Adipocyte (in vitro differentiated cells): Measurements from ENCODE around the gene BLOC1S6.
"Not testable (repeated sequence)": the region's sequence is repeated elsewhere in the genome, so short reads cannot be mapped to it uniquely, and the experiment has no call there.

Experiments used
- DNase-seq: peaks from one replicate; pipeline ENCODE4 v3.0.0-alpha.2; 2015; ENCODE audit warnings: low read depth
- H3K27me3 ChIP-seq: replicated peaks from 2 replicates; pipeline ENCODE4 v1.7.0; 2013; ENCODE audit warnings: mild to moderate bottlenecking, low read length, moderate library complexity; ENCODE audit not compliant: control insufficient read depth, insufficient read depth
- H3K36me3 ChIP-seq: 2 replicates; pipeline ENCODE4 v1.7.0; 2013; ENCODE audit warnings: low read length, mild to moderate bottlenecking, moderate library complexity; ENCODE audit not compliant: control insufficient read depth, insufficient read depth, severe bottlenecking
- H3K4me1 ChIP-seq: 2 replicates; pipeline ENCODE4 v1.7.0; 2013; ENCODE audit warnings: mild to moderate bottlenecking, low read length, moderate library complexity; ENCODE audit not compliant: control insufficient read depth, insufficient read depth
- H3K4me3 ChIP-seq: 2 replicates; pipeline ENCODE4 v1.7.0; 2013; ENCODE audit warnings: mild to moderate bottlenecking, low read length, moderate library complexity
- H3K9ac ChIP-seq: 2 replicates; pipeline ENCODE4 v1.7.0; 2013; ENCODE audit warnings: mild to moderate bottlenecking, low read length, moderate library complexity
- H3K9me3 ChIP-seq: 2 replicates; pipeline ENCODE4 v1.7.0; 2013; ENCODE audit warnings: mild to moderate bottlenecking, low read length, moderate library complexity; ENCODE audit not compliant: control insufficient read depth

The BLOC1S6 gene

DNA sequence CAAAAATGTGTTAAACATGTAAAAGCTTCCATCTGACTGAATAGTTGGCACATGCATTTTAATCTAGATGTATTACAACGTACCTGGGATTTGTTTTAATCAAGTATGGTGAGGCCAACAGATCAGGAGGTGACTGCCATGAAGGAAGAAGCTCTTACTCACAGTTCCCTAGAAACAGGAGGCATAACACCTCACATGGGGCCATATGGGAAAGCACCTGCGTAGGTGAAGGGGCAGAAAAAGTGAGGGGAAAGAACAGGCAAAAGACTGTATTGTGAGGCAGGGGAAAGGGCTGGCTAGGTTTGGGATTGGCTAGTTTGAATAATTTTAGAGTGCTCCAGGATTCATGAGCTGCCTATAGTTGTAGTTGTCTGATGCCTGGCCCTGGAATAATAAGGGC is 57.3 kb downstream of the BLOC1S6 start:
- H3K9me3 ChIP-seq, result no peaks in the 10 kb centered on the region
- no peak overlapping the region for H3K4me3 ChIP-seq
- no peaks in the 10 kb centered on the region for H3K36me3 ChIP-seq
- peak overlapping the region; percentile 6 for H3K9ac ChIP-seq
- no peak for DNase-seq
- no peaks in the 10 kb centered on the region for H3K27me3 ChIP-seq
- peaks cover 75% of the 10 kb centered on the region for H3K4me1 ChIP-seq

DNA sequence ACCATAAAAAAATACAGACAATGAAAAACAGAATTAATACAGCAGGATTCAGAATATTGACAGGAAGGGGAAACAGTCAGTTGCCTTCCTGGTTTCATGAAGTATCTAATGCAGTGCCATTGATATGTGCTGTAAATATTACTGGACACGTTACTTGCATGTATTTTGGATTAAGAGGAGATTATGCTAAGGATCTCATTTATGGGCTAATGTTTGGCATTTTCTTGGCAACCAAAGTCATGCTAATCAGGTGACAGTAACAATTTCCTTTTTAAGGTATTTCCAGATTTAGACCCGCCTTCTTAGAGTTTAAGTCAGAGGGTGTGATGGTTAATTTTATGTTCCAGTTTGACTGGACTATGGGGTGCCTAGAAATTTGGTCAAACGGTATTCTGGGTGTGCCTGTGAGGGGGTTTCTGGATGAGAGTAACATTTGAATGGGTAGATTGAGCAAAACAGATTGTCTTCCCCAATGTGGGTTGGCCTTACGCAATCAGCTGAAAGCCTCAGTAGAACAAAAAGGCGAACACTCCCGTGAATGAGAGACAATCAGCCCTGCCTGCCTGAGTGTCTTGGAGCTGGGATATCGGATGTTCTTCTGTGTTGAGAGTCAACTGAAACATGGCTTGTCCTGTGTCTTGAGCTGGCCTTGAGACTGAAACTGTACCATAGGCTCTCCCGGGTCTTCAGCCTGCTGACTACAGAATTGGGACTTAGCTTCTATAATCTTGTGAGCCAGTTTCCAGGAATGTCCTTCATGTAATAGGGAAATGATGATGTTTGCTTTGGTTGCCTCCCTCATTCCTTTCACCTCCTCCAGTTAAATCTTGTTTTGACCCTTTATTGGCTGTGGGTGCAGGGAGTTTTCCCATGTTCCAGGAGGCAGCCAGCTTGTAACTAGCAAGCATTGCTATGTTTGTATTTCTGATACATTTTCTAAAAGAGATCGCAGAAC is 58.1 kb downstream of the BLOC1S6 start:
- H3K4me3 ChIP-seq, result peak overlapping the region; percentile 64
- H3K9me3 ChIP-seq, result no peaks in the 10 kb centered on the region
- H3K9ac ChIP-seq, result peak overlapping the region; percentile 72
- peak; percentile 66 for DNase-seq
- no peaks in the 10 kb centered on the region for H3K27me3 ChIP-seq
- H3K4me1 ChIP-seq, result peaks cover 75% of the 10 kb centered on the region
- no peaks in the 10 kb centered on the region for H3K36me3 ChIP-seq

DNA sequence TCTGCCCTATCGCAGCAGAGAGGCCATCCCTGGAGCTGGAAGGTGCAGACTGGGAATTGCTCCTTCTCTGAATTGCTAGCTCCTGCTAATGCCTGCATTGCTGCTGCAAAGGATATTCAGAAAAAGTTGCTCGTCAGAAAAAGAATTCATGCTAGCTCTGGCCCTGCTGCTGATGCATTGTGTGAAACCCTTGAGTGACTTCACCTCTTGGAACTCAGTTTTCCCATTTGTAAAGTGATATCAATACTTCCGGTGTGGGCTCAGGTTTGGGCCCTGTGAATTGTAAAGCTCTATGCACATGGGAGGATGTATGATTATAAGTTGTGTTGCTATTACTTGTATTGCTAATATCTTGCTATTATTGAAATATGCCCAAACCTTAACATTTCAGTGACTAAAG is 59.0 kb downstream of the BLOC1S6 start:
- DNase-seq, result peak; percentile 54
- H3K4me1 ChIP-seq, result peaks cover 66% of the 10 kb centered on the region
- H3K4me3 ChIP-seq, result peak overlapping the region; percentile 64
- H3K36me3 ChIP-seq, result no peaks in the 10 kb centered on the region
- peak overlapping the region; percentile 72 for H3K9ac ChIP-seq
- no peaks in the 10 kb centered on the region for H3K9me3 ChIP-seq
- H3K27me3 ChIP-seq, result no peaks in the 10 kb centered on the region

DNA sequence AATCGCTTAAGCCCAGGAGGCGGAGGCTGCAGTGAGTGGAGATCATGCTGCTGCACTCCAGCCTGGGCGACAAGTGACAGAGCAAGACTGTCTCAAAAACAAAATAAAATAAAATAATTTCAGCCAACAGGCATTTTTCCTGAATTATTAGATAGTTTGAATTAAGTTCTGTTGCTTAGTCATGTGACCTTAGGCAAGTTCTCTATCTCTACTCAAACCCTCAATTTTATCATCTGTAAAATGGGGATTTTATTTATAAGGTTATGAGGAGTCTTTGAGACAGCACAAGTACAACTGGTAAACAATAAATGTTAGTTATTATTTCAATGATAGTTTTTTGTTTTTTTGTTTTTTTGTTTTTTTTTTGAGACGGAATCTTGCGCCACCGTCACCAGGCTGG is 60.6 kb downstream of the BLOC1S6 start:
- Histone ChIP-seq H3K4me3 (no peak overlapping the region), H3K9me3 (no peaks in the 10 kb centered on the region), H3K27me3 (no peaks in the 10 kb centered on the region), H3K4me1 (peaks cover 54% of the 10 kb centered on the region), H3K9ac (no peak overlapping the region), H3K36me3 (no peaks in the 10 kb centered on the region)
- no peak for DNase-seq

DNA sequence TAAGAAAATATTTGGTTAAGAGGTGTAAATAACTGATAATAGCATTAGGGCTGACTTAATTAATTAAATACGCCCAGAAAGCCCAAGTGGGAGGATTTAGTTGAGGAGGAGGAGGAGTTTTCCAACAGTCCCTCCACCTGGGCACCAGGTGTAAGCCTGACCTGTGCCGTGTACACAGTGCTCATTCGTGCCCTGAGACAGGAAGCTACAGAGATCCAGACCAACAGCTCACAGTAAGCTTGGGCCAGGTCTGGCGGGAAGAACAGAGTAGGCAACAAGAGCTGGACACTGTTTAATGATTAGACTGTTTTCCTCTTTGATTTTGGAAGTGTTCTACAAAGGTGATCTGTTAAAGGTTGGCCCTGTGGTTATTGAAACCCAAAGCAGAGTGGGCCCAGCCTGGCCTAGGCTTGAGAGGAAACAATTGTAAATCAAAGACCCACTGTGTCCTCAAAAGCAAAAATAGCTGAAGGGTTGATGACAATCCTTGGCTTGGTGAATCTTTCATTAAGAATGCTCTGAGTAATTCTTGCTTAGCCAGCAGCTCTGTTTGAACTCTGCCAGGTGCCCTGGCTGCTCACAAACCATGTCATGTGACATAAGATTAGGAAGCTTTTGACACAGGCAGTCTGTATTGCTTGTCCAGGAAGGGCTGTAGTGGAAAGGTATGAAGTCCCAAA is 61.5 kb downstream of the BLOC1S6 start:
- DNase-seq, result peak; percentile 44
- Histone ChIP-seq H3K4me1 (peaks cover 55% of the 10 kb centered on the region), H3K9ac (no peak overlapping the region), H3K9me3 (no peaks in the 10 kb centered on the region), H3K36me3 (no peaks in the 10 kb centered on the region), H3K27me3 (no peaks in the 10 kb centered on the region), H3K4me3 (no peak overlapping the region)

DNA sequence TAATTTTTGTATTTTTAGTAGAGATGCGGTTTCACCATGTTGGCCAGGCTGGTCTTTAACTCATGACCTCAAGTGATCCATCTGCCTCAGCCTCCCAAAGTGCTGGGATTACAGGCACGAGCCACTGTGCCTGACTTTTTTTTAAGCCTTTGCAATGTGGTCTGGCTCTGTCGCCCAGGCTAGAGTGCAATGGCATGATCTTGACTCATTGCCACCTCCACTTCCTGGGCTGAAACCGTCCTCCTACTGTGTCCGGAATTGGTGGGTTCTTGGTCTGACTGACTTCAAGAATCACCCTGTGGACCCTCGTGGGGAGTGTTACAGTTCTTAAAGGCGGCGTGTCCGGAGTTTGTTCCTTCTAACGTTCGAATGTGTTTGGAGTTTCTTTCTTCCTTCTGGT is 62.8 kb downstream of the BLOC1S6 start:
- DNase-seq, H3K4me3 ChIP-seq, H3K27me3 ChIP-seq, H3K9me3 ChIP-seq, H3K36me3 ChIP-seq, H3K9ac ChIP-seq: not testable (repeated sequence)
- H3K4me1 ChIP-seq, result peaks cover 57% of the 10 kb centered on the region

DNA sequence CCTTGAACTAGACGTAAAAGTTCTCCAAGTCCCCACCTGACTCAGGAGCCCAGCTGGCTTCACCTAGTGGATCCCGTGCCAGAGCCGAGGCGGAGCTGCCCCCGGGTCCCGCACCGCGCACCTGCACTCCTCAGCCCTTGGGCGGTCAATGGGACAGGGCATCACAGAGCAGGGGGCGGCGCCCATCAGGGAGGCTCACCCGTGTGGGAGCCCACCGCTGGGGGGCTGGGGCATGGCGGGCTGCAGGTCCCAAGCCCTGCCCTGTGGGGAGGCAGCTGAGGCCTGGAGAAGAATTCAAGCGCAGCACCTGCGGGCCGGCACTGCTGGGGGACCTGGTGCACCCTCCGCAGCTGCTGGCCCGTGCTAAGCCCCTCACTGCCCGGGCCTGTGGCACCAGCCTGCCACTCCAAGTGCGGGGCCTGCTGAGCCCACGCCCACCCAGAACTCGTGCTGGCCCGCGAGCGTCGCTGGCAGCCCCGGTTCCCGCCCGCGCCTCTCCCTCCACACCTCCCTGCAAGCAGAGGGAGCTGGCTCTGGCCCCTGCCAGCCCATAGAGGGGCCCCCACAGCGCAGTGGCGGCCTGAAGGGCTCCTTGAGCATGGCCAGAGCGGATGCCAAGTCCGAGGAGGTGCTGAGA is 63.8 kb downstream of the BLOC1S6 start:
- Histone ChIP-seq H3K9me3 (no peaks in the 10 kb centered on the region), H3K36me3 (no peaks in the 10 kb centered on the region), H3K27me3 (no peaks in the 10 kb centered on the region), H3K4me3 (no peak overlapping the region), H3K9ac (no peak overlapping the region), H3K4me1 (peaks cover 47% of the 10 kb centered on the region)
- no peak for DNase-seq

DNA sequence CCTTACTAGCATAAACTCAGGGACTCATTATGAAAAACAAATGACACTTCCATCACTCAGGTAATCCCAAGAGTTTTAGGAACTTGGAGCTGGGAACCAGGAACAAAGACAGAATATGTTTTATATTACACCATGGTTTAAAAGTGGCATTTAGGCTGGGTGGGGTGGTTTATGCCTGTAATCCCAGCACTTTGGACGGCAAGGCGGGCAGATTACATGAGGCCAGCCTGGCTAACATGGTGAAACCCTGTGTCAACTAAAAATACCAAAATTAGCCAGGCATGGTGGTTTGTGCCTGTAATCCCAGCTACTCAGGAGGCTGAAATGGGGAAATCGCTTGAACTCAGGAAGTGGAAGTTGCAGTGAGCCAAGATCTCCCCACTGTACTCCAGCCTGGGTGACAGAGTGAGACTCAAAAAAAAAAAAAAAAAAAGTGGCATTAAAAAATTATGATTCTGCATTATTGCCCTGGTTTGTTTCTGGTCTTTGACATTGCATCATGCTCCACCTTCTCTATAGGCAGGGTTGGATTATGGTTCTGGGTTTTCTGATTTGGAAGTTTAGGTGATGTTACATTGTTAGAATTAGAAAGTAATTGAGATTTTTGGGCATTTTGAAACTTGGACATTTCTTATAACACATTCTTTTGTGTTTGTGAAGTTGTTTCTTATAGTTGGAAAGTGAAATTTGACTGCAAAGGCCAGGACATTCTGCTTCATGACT is 66.7 kb downstream of the BLOC1S6 start:
- Histone ChIP-seq H3K27me3 (no peaks in the 10 kb centered on the region), H3K9ac (peak overlapping the region; percentile 42), H3K9me3 (no peaks in the 10 kb centered on the region), H3K4me1 (peaks cover 29% of the 10 kb centered on the region), H3K4me3 (no peak overlapping the region), H3K36me3 (no peaks in the 10 kb centered on the region)
- no peak for DNase-seq

DNA sequence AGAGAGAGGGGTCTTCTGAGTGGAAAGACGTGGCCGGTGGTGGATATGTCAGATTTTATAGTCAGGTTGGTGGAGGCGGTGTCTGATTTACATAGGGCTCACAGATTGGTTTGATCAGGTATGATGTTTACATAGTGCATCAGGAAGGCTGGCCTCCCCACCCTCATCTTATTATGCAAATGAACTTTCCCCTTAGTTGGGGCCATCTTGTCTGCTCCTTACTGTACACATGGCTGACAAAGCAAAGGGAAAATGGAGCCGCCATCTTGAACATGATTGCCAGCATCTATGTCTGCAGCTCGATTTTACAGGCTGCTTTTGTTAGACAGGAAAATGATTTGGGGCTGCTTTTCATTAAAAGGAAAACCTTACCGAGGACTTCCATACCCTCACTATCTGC is 67.6 kb downstream of the BLOC1S6 start:
- Histone ChIP-seq H3K4me3 (no peak overlapping the region), H3K27me3 (no peaks in the 10 kb centered on the region), H3K36me3 (peaks cover 7% of the 10 kb centered on the region), H3K9ac (peak overlapping the region; percentile 42), H3K4me1 (peaks cover 24% of the 10 kb centered on the region), H3K9me3 (no peaks in the 10 kb centered on the region)
- no peak for DNase-seq

DNA sequence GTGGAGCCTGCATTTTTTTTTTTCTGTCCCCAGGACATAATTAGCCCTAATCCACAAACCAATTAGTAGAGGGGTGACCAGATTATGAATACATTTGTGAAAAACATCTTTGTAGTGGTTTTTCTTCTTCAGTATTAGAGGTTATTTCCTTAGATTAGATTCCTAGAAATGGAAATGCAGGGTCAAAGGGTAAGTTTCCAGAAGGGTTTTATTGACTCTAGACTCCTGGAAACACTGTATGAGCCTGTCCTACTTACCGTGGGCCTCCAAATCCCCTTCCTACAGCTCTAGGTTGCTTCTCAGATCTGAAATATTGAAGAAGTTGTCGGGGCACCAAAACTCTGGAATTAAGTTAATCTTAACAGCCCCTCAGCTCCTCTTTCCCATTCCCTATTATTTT is 70.1 kb downstream of the BLOC1S6 start:
- Histone ChIP-seq H3K4me3 (no peak overlapping the region), H3K27me3 (no peaks in the 10 kb centered on the region), H3K9me3 (no peaks in the 10 kb centered on the region), H3K9ac (no peak overlapping the region), H3K36me3 (peaks cover 16% of the 10 kb centered on the region), H3K4me1 (peaks cover 38% of the 10 kb centered on the region)
- DNase-seq, result no peak
